Left renal cortex interstitium (tissue), 4 donors: ENCODE results near the gene SMG5. TPM values are rescaled to one million over a fixed set of nuclear protein-coding genes. Genes with fewer than 3 reads are reported as not detected.

Source experiments
- DNase-seq, 4 donors: peaks; one replicate each; pipeline ENCODE4 v3.0.0-alpha.2; 2013; ENCODE audit warnings: low read depth in 4 of 4, low spot score in 2 of 4, missing footprints in 1 of 4
- polyA plus RNA-seq, 4 donors: library from polyadenylated mRNA; unstranded; fragments of 120-200 nt; gene quantifications; one replicate each; pipeline ENCODE4 v1.2.1, GENCODE V29; 2013; ENCODE audit not compliant: insufficient read length in 4 of 4

The SMG5 gene
- polyA plus RNA-seq, 4 donors = 54.5 to 76.2 (median 62.1) TPM

DNA sequence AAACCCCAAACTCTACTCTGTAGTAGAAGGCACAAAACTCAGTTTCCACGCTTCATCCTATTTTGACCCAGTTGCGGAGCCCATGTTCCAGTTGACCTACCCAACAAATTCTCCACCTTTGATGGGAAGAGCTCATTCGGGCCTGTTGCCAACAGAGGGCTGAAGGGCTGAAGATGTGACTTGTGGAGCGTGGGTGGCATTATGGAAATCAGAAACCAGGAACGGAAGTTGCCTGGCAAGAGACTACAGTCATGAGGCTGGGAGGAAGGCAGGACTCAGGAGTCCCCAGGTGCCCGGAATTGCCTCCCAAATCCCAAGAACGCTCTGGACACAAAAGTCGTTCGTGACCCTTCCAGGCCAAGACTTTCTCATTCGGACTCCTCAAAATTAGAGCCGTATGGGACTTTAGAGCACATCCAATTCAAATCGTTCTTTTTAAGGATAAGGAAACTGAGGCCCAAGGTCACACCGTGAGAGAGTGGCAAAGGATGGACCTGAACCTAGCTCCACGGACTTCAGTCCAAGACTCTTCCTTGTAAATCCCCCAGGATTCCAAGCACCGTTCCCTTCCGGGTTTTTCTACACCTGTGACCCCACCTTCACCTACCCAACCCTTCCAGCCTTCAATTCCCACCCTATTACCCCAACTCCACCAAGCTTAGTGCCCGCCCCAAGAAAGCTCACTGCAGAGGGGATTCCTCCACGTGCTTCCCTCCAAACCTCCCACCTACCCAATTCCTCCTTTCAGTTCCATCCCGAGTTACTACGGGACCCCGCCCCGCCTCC lies 739 bp downstream of the SMG5 start:
- DNase-seq = no peak

DNA sequence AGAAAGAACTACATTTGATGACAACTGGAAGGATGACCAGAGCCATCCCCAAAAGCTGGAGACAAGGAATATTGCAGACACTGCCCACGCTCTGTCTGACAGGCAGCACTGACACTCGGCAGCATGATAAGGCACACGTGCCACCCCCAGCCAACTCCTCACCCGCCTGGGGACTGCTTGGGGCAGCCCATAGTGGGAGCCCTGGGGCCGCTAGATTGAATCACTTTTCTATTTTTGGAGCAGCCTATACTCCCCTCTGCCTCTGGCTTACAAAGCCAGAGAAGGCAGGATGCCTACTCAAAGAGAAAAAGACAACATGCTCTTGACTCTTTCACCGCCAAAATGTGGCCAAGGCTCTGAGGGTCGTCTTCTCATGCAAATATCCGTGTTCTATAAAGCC lies 1.3 kb downstream of the SMG5 start:
- DNase-seq = no peak

DNA sequence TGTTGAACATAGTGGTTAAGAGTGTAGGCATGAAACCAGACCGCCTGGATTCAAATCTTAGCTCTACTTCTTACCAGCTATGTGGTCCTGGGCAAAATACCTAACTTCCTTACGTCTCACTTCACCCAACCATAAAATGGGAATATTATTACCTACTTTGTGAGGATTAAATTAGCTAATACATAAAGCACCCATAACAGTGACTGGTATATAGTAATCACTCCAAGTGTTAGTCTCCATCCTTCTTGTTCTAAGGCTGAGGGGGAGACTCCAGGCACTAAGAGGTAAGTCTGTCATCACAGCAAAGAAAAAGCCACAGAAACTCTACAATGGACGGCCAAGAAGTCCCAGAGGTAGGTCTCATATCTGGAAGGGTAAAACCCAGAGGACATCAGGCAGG lies 2.8 kb downstream of the SMG5 start:
- no peak for DNase-seq

DNA sequence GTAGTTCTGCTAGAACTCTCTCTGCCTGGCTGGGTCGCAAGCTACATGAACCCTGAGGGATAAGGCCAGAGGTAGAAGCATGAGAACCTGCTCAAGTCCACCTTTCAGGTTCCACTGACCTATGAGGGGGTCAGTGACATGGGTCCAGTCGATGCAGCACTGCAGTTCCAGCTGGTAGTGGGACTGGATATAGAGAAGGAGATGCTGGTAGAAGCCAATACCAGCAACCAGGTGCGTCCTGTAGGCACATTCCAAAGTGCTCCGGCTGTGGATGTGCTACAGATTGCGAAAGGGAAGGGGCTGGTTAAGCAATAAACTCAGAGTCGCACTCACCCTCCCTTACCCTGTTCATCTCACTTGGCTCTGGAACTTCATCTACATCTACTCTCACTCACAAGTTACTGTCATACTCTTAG lies 5.7 kb downstream of the SMG5 start:
- no peak for DNase-seq

DNA sequence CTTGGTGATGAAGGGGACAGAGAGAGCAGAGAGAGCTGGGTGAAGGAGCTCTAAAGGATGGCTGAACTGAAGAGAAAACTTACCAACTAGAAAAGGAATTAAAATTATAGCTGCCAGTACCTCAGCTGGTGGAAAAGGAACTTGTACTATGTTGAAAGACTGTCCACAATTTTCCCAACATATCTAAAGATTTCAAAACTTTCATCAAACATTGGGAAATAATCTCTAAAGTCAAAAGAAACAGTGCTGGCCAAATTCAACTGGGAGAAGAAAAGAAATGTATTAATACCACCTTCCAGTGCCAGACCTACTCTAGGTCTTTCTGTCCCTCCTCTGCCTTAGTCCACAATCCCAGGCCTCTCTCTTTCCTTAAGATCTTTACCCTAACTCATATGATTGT lies 6.1 kb downstream of the SMG5 start:
- DNase-seq = no peak

DNA sequence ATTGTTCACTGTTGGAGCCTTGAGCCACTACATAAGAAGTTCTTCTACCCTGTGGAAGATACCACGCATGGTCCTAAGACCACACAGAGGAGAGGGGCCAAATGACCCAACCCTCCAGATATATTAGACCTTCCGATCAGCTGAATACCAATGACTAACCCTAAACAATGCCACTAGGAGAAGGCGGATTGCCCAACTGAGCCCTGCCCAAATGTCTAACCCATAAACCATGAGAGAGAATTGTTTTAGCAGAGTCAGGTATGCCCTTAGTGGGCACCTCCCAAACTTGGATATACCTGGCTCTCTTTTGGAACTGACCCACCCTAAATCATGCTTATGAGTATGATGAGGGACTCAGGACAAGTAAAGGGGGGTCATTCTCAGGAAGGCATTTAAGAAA lies 12.3 kb downstream of the SMG5 start:
- DNase-seq = no peak

DNA sequence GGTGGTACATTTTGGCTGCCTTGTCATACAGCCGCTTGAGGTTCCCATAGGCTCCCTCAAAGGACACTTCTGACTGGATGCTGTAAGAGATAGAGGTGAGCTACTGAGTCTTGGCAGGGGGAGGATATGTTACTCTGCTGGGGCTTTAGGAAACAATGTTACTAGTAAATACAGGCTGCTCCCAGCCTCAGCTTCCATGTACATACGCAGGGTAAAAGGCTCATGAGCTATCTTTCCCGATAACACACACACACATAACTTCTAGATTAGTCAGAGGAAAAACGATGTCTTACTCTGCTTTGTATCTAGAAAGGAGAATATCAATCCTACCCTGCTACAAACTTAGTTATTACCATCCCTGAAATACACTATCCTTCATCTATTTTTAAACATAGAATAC lies 14.3 kb downstream of the SMG5 start:
- DNase-seq = no peak

DNA sequence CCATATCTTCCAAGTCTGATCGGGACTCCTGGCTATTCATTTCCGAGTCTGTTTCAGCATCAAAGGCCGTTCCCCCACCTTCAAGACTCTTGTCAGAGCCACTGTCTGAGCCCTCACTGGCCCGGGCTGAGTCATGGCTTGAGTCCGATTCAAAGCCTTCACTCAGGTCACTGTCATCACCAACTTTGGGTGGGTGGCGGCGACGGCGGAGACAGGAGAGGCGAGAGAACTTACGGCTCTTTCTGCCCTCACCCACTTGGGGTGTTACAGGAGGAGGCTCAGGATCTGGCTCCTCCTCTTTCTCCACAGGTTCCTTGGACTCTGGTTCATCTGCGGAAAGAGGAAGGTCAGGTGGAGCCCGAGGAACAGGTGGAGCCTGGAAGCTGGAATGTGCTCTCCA lies 16.6 kb downstream of the SMG5 start:
- no peak for DNase-seq

DNA sequence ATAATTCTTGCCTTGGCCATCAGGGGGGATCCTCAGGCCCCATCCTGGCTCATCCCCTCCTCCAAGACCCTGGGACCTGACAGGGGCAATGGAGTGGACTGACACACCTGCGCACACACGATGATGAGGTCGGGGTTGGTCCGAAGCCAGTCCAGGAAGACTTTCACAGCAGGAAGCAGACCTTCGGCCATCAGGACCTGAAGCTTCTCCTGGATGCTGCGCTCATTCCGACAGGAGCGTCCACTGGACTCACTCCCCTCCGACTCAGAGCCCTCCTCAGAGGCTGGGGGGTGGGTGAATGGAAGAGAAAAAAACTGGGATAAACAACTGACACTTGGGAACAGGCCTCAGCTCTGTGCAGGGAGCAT lies 19.4 kb downstream of the SMG5 start:
- DNase-seq = no peak

DNA sequence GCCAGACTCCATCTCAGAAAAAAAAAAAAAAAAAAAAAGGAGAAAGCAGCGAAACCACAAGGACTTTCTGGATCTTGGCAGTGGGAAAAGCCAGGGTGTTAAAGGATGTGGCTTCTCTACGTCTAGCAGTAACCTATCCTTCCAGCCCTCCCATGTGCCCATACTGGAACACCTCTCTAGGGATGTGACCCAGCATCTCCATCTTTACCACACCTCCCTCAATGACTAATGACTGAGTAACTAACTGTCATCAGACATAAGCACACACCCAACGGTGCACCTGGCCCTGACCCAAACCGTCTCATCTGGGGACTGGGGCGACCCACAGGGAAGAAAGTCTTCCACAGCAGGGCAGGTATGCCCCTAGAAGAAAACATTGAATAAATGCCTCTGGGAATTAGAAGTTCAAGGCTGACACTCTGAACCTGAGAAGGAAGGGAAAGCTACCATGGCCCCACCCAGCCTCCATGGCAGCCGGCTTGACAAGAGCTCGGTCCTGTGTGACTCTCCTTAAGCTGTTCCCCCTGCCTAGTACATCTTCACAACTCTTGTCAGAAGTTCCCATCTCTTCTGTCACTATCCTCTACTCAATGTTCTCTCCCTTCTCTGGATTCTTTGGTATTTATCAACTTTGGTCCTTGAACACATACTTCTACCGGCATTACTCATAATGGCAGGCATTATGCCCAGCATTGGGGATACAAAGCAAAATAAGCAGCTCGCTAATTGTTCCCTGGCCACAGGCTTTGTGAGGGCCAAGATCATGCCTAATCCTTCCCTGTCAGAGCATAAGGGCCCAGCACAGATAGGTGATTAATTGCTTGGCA lies 20.0 kb downstream of the SMG5 start:
- no peak for DNase-seq

DNA sequence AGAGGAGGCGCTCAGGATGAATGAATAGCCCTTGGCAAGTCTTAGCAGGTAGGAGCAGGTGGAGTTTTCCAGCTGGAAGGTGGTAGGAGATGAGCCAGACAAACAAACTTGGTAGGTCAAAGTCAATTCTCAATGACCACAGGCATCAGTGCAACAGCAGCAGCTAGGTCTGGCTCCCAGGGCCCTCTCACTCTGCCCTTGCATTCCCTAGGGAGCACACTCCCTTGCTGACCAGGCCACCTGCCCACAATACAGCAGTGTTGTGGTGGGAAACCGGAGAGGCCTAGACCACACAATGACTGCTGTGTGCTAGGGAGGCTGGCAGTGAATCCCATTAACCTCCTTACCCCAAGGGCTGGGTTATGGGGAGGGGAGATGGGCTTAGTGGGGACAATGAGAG lies 21.7 kb downstream of the SMG5 start:
- no peak for DNase-seq

DNA sequence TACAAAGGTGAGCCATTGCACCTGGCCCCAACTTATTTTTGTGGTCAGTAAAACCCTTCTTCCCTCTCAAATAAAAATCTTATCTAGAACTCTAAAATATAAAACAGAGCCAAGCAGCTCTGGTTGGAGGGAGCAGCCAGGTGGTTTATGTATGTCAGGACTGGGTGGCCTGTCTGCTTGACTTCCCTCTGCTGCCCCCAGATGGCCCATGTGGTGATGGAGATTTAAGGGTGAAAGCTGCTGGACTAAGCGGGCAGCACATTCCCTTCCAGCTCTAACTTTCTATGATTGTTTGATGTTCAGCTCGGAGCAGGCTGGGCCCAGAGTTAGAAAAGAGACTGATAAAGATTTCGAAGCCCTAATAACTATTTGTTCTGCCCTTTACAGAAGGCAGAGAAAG lies 22.8 kb downstream of the SMG5 start:
- no peak for DNase-seq

DNA sequence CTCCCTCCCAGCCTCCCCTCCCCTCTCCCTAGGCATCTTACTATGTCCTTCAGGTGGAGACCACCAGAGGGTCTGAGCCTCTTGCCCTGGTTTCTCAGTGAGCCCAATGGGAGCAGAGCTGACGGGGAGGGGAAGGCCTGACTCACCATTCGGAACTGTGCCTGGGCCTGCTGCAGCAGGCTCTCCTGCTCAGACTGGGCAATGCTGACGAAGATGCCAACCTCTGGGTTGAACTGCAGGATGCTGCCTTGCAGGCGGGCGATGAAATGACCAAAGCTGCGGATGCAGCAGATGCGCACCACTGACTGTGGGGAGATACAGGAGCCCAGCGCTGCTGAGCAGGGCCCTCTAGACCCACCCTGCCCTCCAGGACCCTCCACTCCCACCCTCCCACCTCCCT lies 23.8 kb downstream of the SMG5 start:
- DNase-seq = no peak

DNA sequence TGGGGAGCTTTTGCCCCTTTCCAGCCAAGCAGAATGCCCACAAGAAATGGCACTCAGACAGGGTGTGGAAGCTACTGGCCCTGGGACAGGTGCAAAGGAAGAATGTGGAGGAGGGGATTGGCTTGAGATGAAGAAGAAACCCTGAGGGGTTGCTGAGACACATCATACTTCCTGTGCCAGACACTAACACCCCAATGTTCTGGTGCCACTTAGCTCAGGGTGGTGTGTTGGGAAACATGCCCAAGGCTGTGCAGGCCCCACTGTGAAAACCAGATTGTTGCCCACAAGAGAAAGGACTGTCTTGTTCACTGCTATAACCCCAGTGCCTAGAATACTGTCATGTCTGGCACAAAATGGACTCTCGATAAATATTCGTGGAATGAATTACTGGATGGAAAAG lies 24.9 kb downstream of the SMG5 start:
- DNase-seq = no peak

DNA sequence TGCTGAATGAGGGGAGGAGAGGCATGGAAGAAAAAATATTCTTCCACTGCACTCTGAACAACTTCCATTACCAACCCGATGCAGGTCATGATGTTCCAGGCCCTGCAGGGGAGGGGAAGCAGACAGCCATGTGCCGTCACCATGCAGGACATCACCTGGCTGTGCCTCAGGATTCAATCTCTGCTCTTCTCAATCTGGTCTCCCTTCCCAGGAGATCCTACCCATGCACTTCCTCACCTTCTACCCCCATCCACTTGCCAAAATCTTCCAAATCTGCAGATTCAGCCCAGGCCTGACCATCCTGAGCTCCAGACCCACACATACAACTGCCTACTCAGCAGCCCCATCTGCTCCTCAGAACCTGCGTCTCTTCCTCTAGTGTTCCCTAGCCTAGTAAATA lies 29.0 kb downstream of the SMG5 start:
- DNase-seq = no peak

DNA sequence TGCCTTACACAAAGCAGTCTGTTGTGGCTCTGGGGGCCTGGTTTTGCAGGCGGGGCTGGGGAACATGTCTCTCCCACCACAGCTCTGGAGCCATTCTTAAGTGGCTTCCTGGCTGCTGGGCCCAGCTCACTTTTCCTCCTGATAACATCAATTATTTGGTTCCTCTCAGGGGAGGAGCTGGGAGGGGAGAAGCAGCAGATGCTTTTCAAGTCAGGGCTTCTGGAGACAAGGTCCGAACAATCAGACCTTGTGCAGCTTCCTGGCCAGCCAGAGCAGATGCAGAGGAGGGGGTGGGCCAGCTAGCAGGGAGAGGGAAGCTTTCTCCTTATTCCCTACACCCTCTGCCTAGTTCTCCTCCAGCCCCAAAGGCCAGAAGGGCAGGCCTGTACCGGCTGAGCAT lies 31.1 kb downstream of the SMG5 start:
- DNase-seq = no peak

DNA sequence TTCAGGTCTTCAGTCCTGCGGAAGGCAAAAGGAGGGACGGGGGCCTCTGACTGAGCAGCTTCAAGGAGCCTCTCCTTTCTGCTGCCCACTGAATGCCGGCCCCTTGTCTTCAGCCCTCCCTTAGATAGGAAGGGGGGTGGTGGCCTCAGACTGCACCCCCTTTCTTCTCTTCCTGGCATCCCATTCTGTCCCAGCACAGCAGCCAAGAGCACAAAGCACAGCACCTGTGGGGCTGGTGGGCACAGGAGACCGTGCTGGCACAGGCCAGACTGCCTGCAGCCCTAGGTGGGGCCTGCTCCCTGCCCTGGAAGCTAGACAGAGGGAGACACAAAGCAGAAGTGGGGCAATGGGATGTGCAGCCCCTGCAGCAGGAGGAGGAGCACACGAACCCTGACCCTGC lies 33.0 kb downstream of the SMG5 start:
- DNase-seq = no peak

DNA sequence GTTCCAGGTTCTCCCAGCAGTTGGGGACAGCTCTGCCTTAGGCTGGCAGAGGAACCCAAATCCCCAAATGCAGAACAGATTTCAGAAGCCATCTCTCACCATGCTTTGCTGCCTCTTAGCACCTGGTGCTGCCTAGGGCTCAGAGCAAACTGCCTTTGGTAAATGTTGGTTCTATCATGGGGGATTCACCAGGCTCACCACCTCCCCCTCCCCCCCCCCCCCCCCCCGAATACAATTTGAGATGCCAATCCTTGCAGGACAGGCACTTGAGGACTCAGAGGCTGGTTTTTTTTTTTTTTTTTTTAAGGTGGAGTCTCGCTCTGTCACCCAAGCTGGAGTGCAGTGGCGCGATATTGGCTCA lies 34.3 kb downstream of the SMG5 start:
- DNase-seq = no peak

DNA sequence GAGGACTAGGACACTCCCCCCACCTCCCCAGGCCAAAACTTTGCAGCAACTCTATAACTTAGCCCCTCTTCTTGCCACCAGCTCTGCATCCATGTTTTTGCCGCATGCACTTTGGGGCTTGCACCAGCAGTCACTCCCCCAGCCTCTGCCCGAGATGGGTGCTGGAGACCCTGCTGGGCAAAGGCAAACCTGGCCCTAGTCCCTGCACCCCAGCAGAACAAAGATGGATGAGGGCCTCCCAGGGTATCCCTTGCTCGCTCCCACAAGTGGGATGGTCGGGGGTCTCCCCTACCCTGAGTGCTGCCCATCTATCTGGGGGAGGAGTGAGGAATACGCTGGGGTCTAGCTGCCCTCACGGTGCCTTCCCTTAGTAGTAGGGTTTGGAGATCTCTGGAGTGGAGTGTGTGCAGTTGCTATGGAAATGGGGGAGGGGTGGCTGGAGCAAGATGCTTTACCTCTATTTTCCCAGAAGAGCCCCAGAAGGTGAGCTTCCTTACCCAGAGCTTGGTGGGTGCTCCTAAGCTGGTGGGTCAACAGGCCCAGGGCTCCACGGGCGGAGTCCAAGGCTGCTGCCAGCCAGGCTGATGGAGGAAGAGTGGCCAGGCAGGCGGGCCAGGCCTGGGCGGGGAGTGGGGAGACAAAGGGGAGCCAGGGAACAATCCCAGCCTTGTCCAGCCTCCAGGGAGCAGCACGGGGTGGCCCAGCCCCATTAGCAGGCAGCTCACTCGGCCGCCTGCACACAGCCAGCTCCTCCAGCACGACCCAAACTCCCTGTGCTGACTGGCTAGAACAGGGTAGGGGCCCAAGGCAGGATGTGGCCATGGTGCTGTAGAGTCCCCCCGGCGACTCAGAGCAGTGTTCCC lies 34.9 kb downstream of the SMG5 start, which contains the start of gene PAQR6:
Gene PAQR6 (minus strand): TSS at position 597 of the 863 bp plus-strand sequence. CDS start 1,325 bp downstream, outside the sequence.
- no peak for DNase-seq

DNA sequence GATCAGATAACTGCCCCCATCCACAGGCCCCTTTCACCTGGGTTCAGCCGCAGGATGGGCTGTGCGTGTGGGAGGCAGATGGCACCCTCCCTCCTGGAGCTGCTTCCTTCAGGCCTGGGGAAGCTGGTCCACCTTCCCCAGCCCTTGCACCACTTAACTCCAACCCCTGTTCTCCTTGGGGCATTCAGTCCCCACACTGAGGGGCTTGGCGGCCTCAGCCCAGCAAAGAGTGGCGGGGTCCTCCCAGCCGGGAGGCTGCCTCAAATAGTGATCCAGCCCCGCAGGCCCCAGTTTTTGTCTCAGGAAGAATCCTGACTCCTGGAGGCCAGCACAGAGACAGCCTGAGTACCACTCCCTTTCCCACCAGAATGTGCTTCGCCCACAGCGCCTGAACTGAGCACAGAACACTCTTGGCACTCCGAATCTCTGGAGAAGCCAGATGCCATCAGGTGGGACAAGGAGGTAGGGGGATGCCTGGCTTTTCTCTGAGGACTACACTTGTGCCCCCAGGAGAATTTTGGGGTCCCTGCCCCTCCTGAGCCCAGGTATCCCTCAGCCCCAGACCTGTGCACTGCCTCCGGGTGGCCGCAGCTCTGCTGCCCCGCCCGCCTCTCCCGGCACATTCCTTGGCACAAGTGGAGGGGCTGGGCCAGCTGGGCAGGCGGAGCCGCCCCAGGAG lies 35.7 kb downstream of the SMG5 start:
- DNase-seq = no peak
